Spleen (tissue), 11 donors: ENCODE measurements around the gene PRDX2. TPM values are rescaled to one million over a fixed set of nuclear protein-coding genes. Genes with fewer than 3 reads are reported as not detected.

Source experiments
- DNase-seq: peaks from one replicate; pipeline ENCODE4 v3.0.0-alpha.2; 2020
- H3K27ac ChIP-seq, 8 donors: fragments of 200-600 bp; sonication (generic) in 7 of 8; 1 replicate in 4 of 8; 2 replicates in 4 of 8; pipeline versions ENCODE4 v1.5.0 to v1.8.0; 2016 to 2021; ENCODE audit warnings: inconsistent platforms in 4 of 8, mild to moderate bottlenecking in 4 of 8, moderate library complexity in 1 of 8
- H3K27me3 ChIP-seq, 7 donors: fragments of 200-600 bp; sonication (generic) in 6 of 7; replicated peaks in 1 of 7; 1 replicate in 4 of 7; 2 replicates in 3 of 7; pipeline versions ENCODE4 v1.5.0 to v1.8.0; 2016 to 2021; ENCODE audit warnings: inconsistent platforms in 3 of 7, mild to moderate bottlenecking in 1 of 7
- H3K36me3 ChIP-seq, 6 donors: fragments of 200-600 bp; sonication (generic) in 5 of 6; 1 replicate in 4 of 6; 2 replicates in 2 of 6; pipeline versions ENCODE4 v1.5.0 to v1.8.0; 2016 to 2021; ENCODE audit warnings: inconsistent platforms in 2 of 6
- H3K4me1 ChIP-seq, 6 donors: fragments of 200-600 bp; sonication (generic) in 5 of 6; 1 replicate in 3 of 6; 2 replicates in 3 of 6; pipeline versions ENCODE4 v1.5.0 to v1.8.0; 2016 to 2021; ENCODE audit warnings: inconsistent platforms in 3 of 6
- H3K4me3 ChIP-seq, 8 donors: fragments of 200-600 bp; sonication (generic) in 7 of 8; 1 replicate in 4 of 8; 2 replicates in 4 of 8; pipeline versions ENCODE4 v1.5.0 to v1.8.0; 2016 to 2021; ENCODE audit warnings: inconsistent platforms in 4 of 8, mild to moderate bottlenecking in 4 of 8, moderate library complexity in 2 of 8
- H3K9me3 ChIP-seq, 8 donors: fragments of 200-600 bp; sonication (generic) in 7 of 8; 1 replicate in 4 of 8; 2 replicates in 4 of 8; pipeline versions ENCODE4 v1.5.0 to v1.8.0; 2016 to 2021; ENCODE audit warnings: inconsistent platforms in 4 of 8
- CTCF ChIP-seq, 11 experiments: fragments of 200-600 bp in 7 of 11; fragments of 450-650 bp in 4 of 11; sonication (generic) in 4 of 11; IDR thresholded peaks in 8 of 11; conservative IDR thresholded peaks in 3 of 11; 1 replicate in 7 of 11; 2 replicates in 4 of 11; pipeline versions ENCODE4 v1.4.0 to v1.8.0; 2016 to 2021; ENCODE audit warnings: antibody characterized with exemption in 11 of 11, inconsistent platforms in 4 of 11, mild to moderate bottlenecking in 1 of 11
- POLR2A ChIP-seq, 3 donors: fragments of 450-650 bp; IDR thresholded peaks; one replicate each; pipeline ENCODE4 v1.5.1; 2017; ENCODE audit warnings: antibody characterized with exemption in 3 of 3, mild to moderate bottlenecking in 1 of 3
- POLR2AphosphoS5 ChIP-seq, 3 donors: sonication (generic); formaldehyde crosslinking; IDR thresholded peaks; one replicate each; pipeline ENCODE4 v1.5.1; 2017; ENCODE audit warnings: antibody characterized with exemption in 3 of 3
- WGBS, 5 donors: extraction: QIAGEN DNeasy Blood & Tissue Kit in 3 of 5; methylation state at CpG; one replicate each; pipeline versions ENCODE4 v1.1.5 to v1.1.7; 2013 to 2018; 5-methylcytosine and 5-hydroxymethylcytosine counted together
- intact Hi-C: fragments of 100-400 bp; cut with DNase I; formaldehyde crosslinking; loops from one replicate; pipeline ENCODE4 v1.15.0; 2023; ENCODE audit warnings: low total_unique reads
- polyA plus RNA-seq, 3 donors: library from polyadenylated mRNA; stranded (reverse); fragments of 200-250 nt; gene quantifications; one replicate each; pipeline ENCODE4 v1.2.1, GENCODE V29; 2013
- total RNA-seq, 7 donors: library from RNA; depleted of rRNA in 3 of 7; stranded (reverse); fragments of >200 nt in 3 of 7; fragmentation: NEBNext Ultra II Directional in 4 of 7; extraction: Animal tissue kit (Norgen Biotek cat#: 25700) in 4 of 7; gene quantifications; one replicate each; pipeline versions ENCODE4 v1.1.0 to v1.2.1, GENCODE V29; 2016 to 2021
- donor health status: healthy with polysubstance abuse.
- donor health status: DM: no; HTN: no; CAD: no; lungs with moderate emphysema.
- donor health status: DM: no; HTN: no; CAD: no.
- donor health status: Bipolar disorder and iron deficiency.
- donor health status: healthy.
- donor health status: DM: no; HTN: no; CAD: no.
- donor health status: DM: yes; HTN: yes; CAD: no.

Gene PRDX2
- total and polyA plus RNA-seq, 10 donors = 78.3 to 203 (median 117) TPM

- Histone ChIP-seq H3K4me3 (peak overlapping the region in 1 of 8 donors; percentile 53), H3K27me3 (no peaks in the 10 kb centered on the region), H3K27ac (peak overlapping the region; percentile 95 to 100 (median 100)), H3K36me3 (no peaks in the 10 kb centered on the region), H3K4me1 (peaks cover 64 to 92% (median 86%) of the 10 kb centered on the region in 6 donors), H3K9me3 (no peaks in the 10 kb centered on the region)
- TF ChIP-seq CTCF (IDR thresholded peaks at IDR 0.05 in 8 of 11, conservative IDR thresholded peaks at IDR 0.05 in 3 of 11) = no peak
- TF ChIP-seq POLR2A (IDR thresholded peaks at IDR 0.05) = no peak
- TF ChIP-seq POLR2AphosphoS5 (IDR thresholded peaks at IDR 0.05) = no peak
- no peak for DNase-seq
- intact Hi-C loops = no loop called here
- WGBS, 5 donors = 26 to 60% (median 47%) methylated on average over 4 to 5 of the region's 5 CpGs
Measured at GRCh38 chr19:12784871-12785430, 16.6 kb downstream of the PRDX2 start.

- WGBS, 5 donors = 64 to 82% (median 72%) methylated on average over 10 of the region's 10 CpGs
Measured at GRCh38 chr19:12784394-12784870, 17.2 kb downstream of the PRDX2 start.

GRCh38 chr19:12783849-12784393 is 17.7 kb downstream of the PRDX2 start:
- TF ChIP-seq POLR2AphosphoS5 (IDR thresholded peaks at IDR 0.05) (peak; percentile 41 to 79 (median 45)), POLR2A (IDR thresholded peaks at IDR 0.05) (no peak)
- H3K27ac ChIP-seq = peak overlapping the region; percentile 95 to 100 (median 100)
- H3K4me3 ChIP-seq = peak overlapping the region in 2 of 8 donors; percentile 50 to 66
- H3K9me3 ChIP-seq = no peaks in the 10 kb centered on the region
- no peaks in the 10 kb centered on the region for H3K27me3 ChIP-seq
- 30 to 46% (median 38%) methylated on average over 2 to 19 of the region's 19 CpGs for WGBS, 5 donors
- H3K4me1 ChIP-seq = peaks cover 71 to 97% (median 90%) of the 10 kb centered on the region in 6 donors
- intact Hi-C loops = no loop called here
- peak; percentile 85 for DNase-seq
- H3K36me3 ChIP-seq = no peaks in the 10 kb centered on the region

More at GRCh38 chr19:12784394-12784870, 17.2 kb downstream of the PRDX2 start:
- no peaks in the 10 kb centered on the region for H3K36me3 ChIP-seq
- TF ChIP-seq CTCF (IDR thresholded peaks at IDR 0.05 in 8 of 11, conservative IDR thresholded peaks at IDR 0.05 in 3 of 11) (no peak), POLR2A (IDR thresholded peaks at IDR 0.05) (no peak), POLR2AphosphoS5 (IDR thresholded peaks at IDR 0.05) (no peak)
- H3K9me3 ChIP-seq = no peaks in the 10 kb centered on the region
- no peak for DNase-seq
- H3K27ac ChIP-seq = peak overlapping the region; percentile 95 to 100 (median 100)
- H3K27me3 ChIP-seq = no peaks in the 10 kb centered on the region
- H3K4me3 ChIP-seq = peak overlapping the region in 1 of 8 donors; percentile 66
- intact Hi-C loops = no loop called here
- peaks cover 66 to 97% (median 90%) of the 10 kb centered on the region in 6 donors for H3K4me1 ChIP-seq

- Histone ChIP-seq H3K4me1 (peaks cover 72 to 97% (median 90%) of the 10 kb centered on the region in 6 donors), H3K27me3 (no peaks in the 10 kb centered on the region), H3K4me3 (peak overlapping the region in 5 of 8 donors; percentile 35 to 66 (median 48)), H3K27ac (peak overlapping the region; percentile 95 to 100 (median 100)), H3K36me3 (no peaks in the 10 kb centered on the region), H3K9me3 (no peaks in the 10 kb centered on the region)
- TF ChIP-seq POLR2A (IDR thresholded peaks at IDR 0.05) (no peak), POLR2AphosphoS5 (IDR thresholded peaks at IDR 0.05) (no peak)
- intact Hi-C loops = no loop called here
- DNase-seq = no peak
- 6 to 20% (median 12%) methylated on average over 8 to 16 of the region's 16 CpGs for WGBS, 5 donors
Measured at GRCh38 chr19:12783291-12783848, 18.2 kb downstream of the PRDX2 start.
